Right lobe of liver (tissue), 4 donors: Measurements from ENCODE around the gene SV2B.

ENCODE experiments used
- POLR2A ChIP-seq: fragments of 450-650 bp; IDR thresholded peaks from one replicate; pipeline ENCODE4 v1.6.1; 2017; ENCODE audit warnings: antibody characterized with exemption, mild to moderate bottlenecking
- TF ChIP-seq, protein P1 (sequence below), 4 donors: fragments of 200-600 bp in 3 of 4; fragments of 450-650 bp in 1 of 4; IDR thresholded peaks; one replicate each; pipeline versions ENCODE4 v1.5.1 to v1.8.0; 2016 to 2022; ENCODE audit warnings: antibody characterized with exemption in 4 of 4, mild to moderate bottlenecking in 2 of 4
- donor health status: DM: no; HTN: no; CAD: no.
- donor health status: DM: no; HTN: no; CAD: no.
- donor health status: DM: no; HTN: yes; CAD: no.

DNA sequence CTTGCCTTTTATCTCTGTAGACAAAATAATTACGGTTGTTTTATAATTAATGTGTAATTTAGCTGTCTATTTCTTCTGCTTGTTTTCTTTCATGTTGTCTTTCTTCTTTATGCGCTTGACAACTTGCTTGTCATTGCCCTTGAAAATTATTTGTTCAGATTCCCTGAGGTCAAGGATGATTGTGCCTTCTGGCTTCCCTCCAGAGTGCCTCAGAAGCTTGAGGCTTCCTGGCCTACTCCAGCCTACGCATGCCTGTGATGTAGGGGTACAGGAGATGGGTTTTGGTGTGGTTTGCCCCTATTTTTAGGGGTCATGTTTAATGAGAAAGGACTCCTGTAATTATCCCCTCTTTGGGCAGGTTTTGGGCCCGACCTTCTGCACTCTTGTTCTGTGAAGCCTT is 231.5 kb downstream of the SV2B start:
- TF ChIP-seq, protein P1, sequence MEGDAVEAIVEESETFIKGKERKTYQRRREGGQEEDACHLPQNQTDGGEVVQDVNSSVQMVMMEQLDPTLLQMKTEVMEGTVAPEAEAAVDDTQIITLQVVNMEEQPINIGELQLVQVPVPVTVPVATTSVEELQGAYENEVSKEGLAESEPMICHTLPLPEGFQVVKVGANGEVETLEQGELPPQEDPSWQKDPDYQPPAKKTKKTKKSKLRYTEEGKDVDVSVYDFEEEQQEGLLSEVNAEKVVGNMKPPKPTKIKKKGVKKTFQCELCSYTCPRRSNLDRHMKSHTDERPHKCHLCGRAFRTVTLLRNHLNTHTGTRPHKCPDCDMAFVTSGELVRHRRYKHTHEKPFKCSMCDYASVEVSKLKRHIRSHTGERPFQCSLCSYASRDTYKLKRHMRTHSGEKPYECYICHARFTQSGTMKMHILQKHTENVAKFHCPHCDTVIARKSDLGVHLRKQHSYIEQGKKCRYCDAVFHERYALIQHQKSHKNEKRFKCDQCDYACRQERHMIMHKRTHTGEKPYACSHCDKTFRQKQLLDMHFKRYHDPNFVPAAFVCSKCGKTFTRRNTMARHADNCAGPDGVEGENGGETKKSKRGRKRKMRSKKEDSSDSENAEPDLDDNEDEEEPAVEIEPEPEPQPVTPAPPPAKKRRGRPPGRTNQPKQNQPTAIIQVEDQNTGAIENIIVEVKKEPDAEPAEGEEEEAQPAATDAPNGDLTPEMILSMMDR (IDR thresholded peaks at IDR 0.05): no peak
- no peak for TF ChIP-seq POLR2A
